Tibial artery (tissue), 4 donors: ENCODE data around the gene ABCG8.

Experiments used
- DNase-seq, 2 donors: peaks; one replicate each; pipeline ENCODE4 v3.0.0-alpha.2; 2019
- H3K27ac ChIP-seq, 2 donors: fragments of 200-600 bp; sonication (generic) in 1 of 2; 1 replicate in 1 of 2; 2 replicates in 1 of 2; pipeline ENCODE4 v1.5.1; 2018 to 2019; ENCODE audit warnings: mild to moderate bottlenecking in 1 of 2
- H3K27me3 ChIP-seq, 2 donors: fragments of 200-600 bp; sonication (generic) in 1 of 2; one replicate each; pipeline versions ENCODE4 v1.5.1 to v1.6.0; 2016 to 2019
- H3K36me3 ChIP-seq, 3 donors: fragments of 200-600 bp; sonication (generic) in 2 of 3; one replicate each; pipeline ENCODE4 v1.5.1; 2016 to 2019; ENCODE audit warnings: mild to moderate bottlenecking in 2 of 3
- H3K4me1 ChIP-seq, 4 donors: fragments of 200-600 bp; sonication (generic) in 2 of 4; 1 replicate in 3 of 4; 2 replicates in 1 of 4; pipeline ENCODE4 v1.5.1; 2016 to 2019
- H3K4me3 ChIP-seq, 2 donors: fragments of 200-600 bp; sonication (generic) in 1 of 2; 1 replicate in 1 of 2; 2 replicates in 1 of 2; pipeline ENCODE4 v1.5.1; 2018 to 2019; ENCODE audit warnings: mild to moderate bottlenecking in 2 of 2
- H3K9me3 ChIP-seq, 3 donors: fragments of 200-600 bp; sonication (generic) in 1 of 3; one replicate each; pipeline ENCODE4 v1.5.1; 2016 to 2019
- intact Hi-C: fragments of 100-400 bp; cut with DNase I; formaldehyde crosslinking; loops from one replicate; pipeline ENCODE4 v1.15.0; 2023; ENCODE audit warnings: low total_unique reads
- TF ChIP-seq, protein P1 (sequence below), 2 experiments: fragments of 200-600 bp in 1 of 2; fragments of 450-650 bp in 1 of 2; IDR thresholded peaks; one replicate each; pipeline ENCODE4 v1.5.1; 2017 to 2019; ENCODE audit warnings: antibody characterized with exemption in 2 of 2, mild to moderate bottlenecking in 1 of 2, moderate library complexity in 1 of 2

The ABCG8 gene

DNA sequence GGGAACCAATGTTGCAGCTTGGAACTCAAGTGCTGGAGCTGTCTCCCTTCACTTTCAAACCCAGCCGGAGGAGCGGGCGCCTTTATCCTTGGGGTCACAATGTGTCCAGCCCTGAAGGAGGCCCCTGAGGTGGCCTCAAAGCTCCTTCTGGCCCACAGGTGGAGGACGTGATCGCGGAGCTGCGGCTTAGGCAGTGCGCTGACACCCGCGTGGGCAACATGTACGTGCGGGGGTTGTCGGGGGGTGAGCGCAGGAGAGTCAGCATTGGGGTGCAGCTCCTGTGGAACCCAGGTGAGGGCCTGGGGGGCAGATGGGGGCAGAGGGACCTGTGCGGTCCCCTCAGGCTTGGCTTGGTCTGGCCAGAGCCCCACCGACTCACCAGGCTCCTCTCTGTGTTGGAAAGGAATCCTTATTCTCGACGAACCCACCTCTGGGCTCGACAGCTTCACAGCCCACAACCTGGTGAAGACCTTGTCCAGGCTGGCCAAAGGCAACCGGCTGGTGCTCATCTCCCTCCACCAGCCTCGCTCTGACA lies 13.5 kb downstream of the ABCG8 start:
- intact Hi-C loops, result no loop called here
- no peak overlapping the region for H3K27ac ChIP-seq
- no peaks in the 10 kb centered on the region for H3K36me3 ChIP-seq
- no peak overlapping the region for H3K4me3 ChIP-seq
- DNase-seq, result no peak
- TF ChIP-seq, protein P1, sequence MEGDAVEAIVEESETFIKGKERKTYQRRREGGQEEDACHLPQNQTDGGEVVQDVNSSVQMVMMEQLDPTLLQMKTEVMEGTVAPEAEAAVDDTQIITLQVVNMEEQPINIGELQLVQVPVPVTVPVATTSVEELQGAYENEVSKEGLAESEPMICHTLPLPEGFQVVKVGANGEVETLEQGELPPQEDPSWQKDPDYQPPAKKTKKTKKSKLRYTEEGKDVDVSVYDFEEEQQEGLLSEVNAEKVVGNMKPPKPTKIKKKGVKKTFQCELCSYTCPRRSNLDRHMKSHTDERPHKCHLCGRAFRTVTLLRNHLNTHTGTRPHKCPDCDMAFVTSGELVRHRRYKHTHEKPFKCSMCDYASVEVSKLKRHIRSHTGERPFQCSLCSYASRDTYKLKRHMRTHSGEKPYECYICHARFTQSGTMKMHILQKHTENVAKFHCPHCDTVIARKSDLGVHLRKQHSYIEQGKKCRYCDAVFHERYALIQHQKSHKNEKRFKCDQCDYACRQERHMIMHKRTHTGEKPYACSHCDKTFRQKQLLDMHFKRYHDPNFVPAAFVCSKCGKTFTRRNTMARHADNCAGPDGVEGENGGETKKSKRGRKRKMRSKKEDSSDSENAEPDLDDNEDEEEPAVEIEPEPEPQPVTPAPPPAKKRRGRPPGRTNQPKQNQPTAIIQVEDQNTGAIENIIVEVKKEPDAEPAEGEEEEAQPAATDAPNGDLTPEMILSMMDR (IDR thresholded peaks at IDR 0.05), result no peak
- H3K9me3 ChIP-seq, result no peaks in the 10 kb centered on the region
- peaks cover 0 to 45% of the 10 kb centered on the region in 2 donors for H3K27me3 ChIP-seq
- no peaks in the 10 kb centered on the region for H3K4me1 ChIP-seq

- Histone ChIP-seq H3K27ac (no peak overlapping the region), H3K4me1 (no peaks in the 10 kb centered on the region), H3K4me3 (no peak overlapping the region), H3K9me3 (no peaks in the 10 kb centered on the region), H3K27me3 (peaks cover 0 to 45% of the 10 kb centered on the region in 2 donors), H3K36me3 (no peaks in the 10 kb centered on the region)
- TF ChIP-seq, protein P1 (IDR thresholded peaks at IDR 0.05), result no peak
- intact Hi-C loops, result no loop called here
- no peak for DNase-seq
Observed at GRCh38 chr2:43853141-43854081, 14.6 kb downstream of the ABCG8 start.

DNA sequence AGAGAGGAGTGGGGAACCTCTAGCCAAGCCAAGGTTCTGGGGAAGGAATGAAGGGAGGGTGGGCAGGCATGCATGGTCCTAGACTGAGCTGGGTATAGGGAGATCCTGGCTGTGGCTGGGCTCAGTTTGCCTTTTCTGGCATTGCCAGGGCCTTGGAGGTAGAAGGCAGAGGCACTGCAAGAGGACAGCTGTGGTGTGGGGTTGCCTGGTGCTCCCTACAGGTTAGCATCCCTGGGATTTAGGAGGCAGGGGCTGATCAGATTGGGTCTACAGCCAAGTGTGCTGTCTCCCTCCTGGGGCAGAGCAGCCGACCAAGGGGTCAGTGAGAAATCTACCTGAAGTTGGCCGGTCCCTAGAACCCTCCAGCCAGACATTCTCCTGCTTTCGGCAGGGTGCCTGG lies 15.9 kb downstream of the ABCG8 start:
- TF ChIP-seq, protein P1 (IDR thresholded peaks at IDR 0.05), result no peak
- intact Hi-C loops, result no loop called here
- no peaks in the 10 kb centered on the region for H3K4me1 ChIP-seq
- H3K9me3 ChIP-seq, result no peaks in the 10 kb centered on the region
- H3K36me3 ChIP-seq, result no peaks in the 10 kb centered on the region
- no peak overlapping the region for H3K4me3 ChIP-seq
- H3K27me3 ChIP-seq, result peaks cover 0 to 52% of the 10 kb centered on the region in 2 donors
- H3K27ac ChIP-seq, result no peak overlapping the region
- DNase-seq, result no peak

DNA sequence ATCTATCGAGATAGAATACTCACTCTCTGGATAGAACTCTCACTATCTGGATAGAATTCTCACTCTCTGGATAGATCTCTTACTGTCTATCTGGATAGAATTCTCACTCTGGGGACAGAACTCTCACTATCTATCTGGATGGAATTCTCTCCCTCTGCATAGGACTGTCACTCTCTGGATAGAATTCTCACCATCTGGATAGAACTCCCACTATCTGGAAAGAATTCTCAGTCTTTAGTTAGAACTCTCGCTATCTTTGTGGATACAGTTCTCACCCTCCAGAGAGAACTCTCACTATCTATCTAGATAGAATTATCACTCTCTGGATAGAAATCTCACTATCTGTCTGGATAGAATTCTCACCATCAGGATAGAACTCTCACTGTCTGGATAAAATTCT lies 16.5 kb downstream of the ABCG8 start:
- Histone ChIP-seq H3K27me3 (peaks cover 0 to 58% of the 10 kb centered on the region in 2 donors), H3K36me3 (no peaks in the 10 kb centered on the region), H3K27ac (no peak overlapping the region), H3K4me3 (no peak overlapping the region), H3K4me1 (no peaks in the 10 kb centered on the region), H3K9me3 (no peaks in the 10 kb centered on the region)
- no peak for DNase-seq
- TF ChIP-seq, protein P1 (IDR thresholded peaks at IDR 0.05), result no peak
- intact Hi-C loops, result no loop called here

GRCh38 chr2:43872151-43872550 lies 33.4 kb downstream of the ABCG8 start:
- TF ChIP-seq, protein P1 (IDR thresholded peaks at IDR 0.05), result no peak
- no peak for DNase-seq
- Histone ChIP-seq H3K4me3 (no peak overlapping the region), H3K4me1 (no peaks in the 10 kb centered on the region), H3K36me3 (no peaks in the 10 kb centered on the region), H3K27ac (no peak overlapping the region), H3K27me3 (peaks cover 0 to 15% of the 10 kb centered on the region in 2 donors), H3K9me3 (no peaks in the 10 kb centered on the region)
- intact Hi-C loops, result no loop called here
